Nucleus accumbens (tissue), 56 donors: ENCODE measurements around the gene ZBTB4.
"Not testable (repeated sequence)": the region's sequence is repeated elsewhere in the genome, so short reads cannot be mapped to it uniquely, and the experiment has no call there.

ENCODE experiments used
- DNase-seq, 56 donors: peaks; one replicate each; lab custom pipeline; 2025; lab: John Stamatoyannopoulos, UW

ZBTB4 gene

DNA sequence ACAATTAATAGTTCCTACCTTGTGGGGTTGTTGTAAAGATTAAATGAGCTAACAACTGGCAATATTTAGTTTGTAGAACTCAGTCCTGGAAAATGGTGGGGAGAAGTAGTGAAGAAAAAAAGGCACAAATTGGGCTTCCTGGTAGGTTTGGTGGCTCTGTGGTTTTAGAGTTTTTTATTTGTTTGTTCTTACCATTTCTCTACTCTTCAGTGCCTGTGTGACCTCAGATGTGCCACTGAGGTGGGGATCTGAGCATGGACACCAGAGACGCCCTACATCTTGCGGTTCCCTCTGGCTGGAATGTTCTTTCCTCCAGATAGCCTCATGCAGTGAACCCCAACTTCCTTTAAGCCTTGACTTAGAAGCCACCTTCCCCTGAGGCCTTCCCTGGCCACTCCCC lies 7.7 kb downstream of the ZBTB4 start:
- no peak for DNase-seq

DNA sequence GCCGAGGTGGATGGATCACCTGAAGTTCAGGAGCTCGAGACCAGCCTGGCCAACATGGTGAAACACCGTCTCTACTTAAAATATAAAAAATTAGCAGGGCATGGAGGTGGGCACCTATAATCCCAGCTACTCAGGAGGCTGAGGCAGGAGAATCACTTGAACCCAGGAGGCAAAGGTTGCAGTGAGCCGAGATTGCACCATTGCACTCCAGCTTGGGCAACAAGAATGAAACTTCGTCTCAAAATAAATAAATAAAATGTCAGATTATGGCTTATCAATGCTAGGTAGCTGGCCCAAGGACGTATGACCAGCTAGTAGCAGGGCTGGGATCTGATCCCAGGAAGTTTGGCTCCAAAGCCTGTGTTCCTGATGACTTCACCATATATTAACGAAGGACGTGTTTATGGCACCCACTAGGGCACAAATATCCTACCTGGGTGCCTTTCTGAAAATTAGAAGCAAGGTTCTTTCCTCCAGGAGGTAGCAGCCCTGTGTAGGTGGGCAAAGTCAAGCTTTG lies 8.9 kb downstream of the ZBTB4 start:
- DNase-seq: not testable (repeated sequence)

DNA sequence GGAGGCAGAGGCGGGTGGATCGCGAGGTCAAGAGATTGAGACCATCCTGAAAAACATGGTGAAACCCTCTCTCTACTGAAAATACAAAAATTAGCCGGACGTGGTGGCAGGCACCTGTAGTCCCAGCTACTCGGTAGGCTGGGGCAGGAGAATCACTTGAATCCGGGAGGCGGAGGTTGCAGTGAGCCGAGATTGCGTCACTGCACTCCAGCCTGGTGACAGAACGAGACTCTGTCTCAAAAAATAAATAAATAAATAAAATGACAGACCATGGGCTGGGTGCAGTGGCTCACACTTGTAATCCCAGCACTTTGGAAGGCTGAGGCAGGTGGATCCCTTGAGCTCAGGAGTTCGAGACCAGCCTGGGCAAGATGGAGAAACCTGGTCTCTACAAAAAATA lies 9.6 kb downstream of the ZBTB4 start:
- not testable (repeated sequence) for DNase-seq

DNA sequence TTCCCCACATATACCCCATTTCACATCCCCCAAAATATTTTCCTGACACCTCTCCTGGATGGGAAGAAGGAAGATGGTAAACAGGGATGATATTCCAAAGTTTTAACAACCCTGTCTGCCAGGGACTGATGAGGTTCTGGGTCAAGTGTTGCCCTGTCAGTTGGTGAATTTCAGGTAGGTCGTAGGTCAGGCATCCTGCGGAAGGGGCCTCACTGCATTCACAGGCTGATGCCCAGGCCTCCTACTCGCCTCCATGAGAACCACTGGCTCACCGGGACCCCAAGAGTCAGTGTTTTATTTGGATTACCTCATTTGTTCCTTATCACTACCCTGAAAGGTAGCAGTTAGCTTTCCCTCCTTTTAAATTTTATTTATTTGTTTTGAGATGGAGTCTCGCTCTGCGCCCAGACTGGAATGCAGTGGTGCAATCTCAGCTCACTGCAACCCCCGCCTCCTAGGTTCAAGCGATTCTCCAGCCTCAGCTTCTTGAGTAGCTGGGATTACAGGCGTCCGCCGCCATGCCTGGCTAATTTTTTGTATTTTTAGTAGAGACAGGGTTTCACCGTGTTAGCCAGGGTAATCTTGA lies 10.5 kb downstream of the ZBTB4 start:
- no peak for DNase-seq

DNA sequence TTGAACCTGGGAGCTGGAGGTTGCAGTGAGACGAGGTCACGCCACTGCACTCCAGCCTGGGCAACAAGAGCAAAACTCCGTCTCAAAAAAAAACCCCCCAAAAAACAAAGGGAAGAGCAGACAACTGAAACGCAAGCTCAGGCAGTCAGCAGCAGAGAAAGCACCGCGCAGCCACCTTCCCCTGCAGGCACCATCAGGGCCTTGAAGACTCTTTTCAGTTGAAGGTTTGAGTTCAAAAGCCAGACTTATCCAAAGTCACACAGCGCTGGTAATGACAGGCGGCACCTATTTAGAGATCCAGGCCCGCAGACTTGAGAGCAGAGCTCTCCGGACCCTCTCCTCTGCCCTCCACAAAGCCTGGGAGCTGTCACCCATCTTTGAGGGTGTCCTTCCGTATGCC lies 11.1 kb downstream of the ZBTB4 start:
- DNase-seq: no peak

DNA sequence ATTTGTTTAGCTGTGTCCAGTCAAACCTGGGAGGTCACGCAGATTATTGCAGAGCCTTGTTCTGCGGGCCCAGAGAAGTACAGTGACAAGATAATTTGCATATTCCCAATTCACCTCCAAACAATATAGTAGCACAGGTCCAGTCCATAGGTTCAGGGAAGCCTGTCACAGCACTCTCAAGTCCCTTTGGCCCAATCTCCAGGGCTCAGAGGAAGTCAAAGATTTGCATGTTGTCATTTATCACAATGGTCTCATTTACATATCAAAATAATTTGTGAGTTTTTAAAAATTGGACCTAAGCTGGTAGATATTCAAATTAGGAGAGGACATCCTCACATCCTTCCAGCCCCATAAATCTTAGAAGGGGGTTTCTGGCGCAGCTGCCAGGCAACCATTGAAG lies 11.9 kb downstream of the ZBTB4 start:
- DNase-seq: no peak

DNA sequence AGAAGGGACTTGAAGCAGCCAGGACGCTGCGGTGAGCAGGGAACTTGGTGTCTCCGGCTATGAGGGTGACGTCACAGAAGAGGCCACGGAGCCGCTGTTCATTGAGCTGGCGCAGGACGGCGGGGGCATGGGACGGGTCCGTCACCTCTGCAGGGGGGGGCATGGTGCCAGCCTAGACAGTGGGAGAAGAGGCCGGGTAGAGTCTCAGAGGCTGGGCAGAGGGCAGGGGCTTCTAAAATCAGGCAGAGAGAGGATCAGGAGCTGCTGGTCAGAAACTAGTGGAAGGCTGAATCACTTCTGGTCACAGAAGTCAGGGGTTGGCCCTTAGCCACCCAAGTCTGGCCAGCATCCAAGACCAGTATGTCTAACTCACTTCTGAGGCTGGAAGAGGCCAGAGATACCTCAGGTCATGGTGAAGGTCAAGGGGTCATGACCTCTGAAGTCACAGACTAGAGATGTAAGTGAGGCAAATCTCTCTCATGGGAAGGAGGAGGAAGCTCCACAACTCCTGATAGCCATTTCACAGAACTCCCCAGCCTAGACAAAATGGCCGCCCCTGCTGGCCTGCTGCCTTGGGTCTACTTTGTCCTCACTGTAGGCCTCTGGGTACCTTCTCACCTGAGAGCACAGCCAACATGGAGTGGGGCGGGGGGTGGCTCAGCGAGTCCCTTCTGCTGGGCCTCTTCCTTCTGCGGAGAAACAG lies 12.6 kb downstream of the ZBTB4 start:
- DNase-seq: peak in 9 of 56 donors; percentile 7 to 78 (median 36)

DNA sequence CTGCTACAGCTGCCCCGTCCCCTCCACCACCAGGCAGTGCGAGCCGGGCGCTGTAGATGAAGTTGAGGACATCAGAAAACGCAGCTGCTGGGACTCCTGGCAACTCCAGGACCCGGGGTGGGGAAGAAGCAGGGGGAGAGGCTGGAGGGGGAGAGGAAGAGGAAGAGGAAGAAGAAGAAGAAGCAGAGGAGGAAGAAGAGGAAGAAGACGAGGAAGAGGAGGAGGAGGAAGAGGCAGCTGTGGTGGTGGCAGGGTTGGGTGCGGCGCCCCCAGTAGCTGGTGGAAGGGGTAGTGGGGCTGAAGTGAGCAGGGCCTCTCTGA lies 13.2 kb downstream of the ZBTB4 start:
- no peak for DNase-seq

DNA sequence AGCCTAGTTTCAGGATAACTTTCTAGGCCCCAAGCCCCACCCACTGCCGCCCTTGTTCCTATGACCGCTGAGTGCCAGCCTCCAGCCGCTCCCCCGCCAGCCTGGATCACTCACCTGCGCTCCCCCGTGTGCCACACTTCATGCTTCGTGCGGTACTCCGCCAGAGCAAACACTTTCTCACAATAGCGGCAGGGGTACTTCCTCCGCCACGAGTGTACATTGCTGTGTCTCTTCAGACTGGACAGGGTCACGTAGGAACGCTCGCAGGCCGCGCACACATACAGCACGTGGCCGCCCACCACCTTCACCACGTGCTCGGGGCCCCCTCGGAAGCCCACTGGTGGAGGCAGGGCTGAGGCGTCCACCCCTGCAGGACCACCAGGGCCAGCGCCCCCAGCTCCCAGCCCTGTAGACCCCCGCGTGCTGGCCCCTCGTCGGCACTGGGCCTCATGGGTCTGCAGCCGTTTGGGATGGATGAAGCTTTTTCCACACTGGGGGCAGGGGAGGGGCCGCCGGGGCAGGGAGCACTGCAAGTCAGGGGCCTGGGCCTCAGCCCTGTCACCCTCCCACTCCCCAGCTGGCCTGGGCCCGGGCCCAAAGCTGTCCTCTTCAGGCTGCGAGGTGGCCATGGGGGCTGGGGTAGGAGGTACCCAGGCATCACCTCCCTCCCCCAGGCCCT lies 13.7 kb downstream of the ZBTB4 start:
- DNase-seq: no peak

DNA sequence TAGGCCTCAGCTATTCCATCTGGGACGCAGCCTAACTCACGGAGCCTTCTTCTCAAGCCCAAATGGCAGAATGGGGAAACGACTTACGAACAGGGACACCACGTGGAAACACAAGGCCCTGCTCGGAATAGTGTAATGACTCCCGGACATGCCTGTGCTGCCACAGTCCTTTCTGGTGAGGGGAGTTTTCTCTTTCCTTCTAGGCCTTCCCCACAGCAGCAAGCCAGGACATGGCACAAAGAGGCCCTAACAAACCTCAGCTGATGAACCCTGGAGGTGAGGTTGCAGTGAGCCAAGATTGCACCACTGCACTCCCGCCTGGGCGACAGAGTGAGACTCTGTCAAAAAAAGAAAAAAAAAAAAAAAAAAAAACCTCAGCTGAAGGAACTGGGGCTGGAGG lies 15.3 kb downstream of the ZBTB4 start:
- no peak for DNase-seq

DNA sequence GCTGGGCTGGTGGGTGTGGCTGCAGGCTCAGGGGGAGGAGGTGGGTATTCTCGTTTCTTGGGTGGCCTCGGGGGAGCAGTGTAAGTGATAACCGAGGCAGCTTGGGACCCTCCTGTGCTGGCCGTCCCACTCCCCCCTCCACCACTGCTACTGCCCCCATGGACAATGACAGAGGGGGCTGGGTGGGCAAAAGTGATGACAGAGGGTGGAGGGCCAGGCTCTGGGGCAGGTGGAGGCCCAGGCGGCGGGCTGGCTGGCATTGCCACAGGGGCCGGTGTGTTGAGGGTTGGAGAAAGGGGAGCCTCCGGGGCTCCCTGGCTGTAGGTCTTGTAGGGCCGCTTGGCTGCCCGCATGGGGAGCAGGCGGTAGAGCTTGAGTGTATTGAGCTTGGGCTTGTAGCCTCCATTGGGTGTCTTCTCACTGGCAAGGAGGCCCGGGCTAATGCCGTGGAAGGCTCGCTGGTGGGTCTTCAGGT lies 16.0 kb downstream of the ZBTB4 start:
- no peak for DNase-seq

DNA sequence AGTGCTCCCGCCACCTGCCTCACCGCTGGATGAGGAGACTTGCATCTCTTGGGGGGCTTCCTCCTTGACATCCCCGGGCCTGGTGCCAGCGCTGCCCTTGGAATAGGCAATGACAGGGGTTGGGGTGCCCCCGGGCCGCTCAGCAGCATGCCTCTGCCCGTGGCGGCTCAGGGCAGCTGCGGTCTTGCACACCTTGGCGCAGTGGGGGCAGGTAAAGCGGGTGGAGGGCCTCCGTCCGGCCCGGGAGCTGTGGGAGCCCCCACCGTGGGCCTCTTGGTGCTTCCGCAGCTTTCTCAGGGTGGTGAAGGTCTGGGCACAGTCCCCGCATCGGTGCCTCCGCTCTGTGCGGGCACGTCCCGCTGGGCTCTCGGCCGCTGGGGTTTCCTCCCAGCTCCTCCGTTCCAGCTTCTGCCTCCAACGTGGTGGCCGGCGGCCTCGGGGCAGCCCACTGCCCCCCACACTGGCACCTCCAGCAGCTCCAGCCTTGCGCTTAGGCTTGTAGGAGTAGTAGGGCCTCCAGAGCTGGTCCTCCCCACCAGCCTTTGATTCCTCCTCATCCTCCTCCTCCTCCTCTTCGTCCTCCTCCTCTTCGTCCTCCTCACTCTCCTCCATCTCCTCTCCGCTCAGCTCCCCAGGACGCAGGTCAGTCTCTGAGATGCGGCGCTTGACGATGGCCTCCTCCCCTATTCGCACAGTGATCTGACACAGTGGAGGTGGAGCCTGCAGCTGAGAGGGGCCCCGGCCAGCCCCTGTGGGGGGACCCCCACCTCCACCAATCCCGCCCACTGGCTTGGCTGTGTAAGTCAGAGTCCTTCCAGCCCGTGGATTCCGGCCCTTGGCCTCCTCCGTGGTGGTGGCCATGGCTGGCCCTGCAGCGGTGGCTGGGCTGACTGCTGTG lies 16.7 kb downstream of the ZBTB4 start:
- DNase-seq: no peak

DNA sequence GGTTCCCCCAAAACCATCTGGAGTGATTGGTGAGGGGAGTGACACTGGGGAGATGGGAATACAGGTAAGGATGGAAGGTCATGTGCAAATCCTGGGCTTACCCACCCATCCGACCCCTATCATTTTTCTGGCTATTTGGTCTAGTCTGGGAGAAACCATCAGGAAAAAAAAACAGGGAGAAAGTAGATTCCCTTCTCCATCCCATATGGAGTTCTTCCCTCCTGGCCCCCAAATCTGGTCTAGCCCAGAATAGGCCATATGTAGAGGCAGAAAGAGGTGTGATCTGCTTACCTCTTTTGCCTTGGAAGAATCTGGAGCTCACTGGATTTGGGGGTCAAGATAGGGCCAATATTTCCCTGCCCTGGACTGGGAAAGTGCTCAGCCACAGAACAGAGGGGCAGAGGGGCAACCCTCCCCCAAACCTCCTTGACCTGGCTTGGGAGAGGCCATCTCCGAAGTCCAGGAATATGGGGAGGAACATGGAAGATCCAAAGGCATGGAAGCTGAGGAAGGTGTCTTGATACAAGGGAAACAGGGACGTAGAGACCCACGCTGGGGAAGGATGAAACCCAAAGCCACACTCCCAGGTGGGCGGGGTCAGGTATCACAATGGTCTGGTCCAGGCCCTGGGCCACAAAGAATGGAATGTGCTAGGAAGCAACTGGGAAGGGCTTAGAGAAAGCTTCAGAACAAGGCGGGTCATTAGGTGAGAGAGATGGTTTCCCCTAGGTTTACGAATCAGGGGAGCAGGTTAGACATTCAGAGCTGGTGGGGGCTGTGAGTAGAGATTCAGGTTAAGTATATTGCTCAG lies 18.4 kb downstream of the ZBTB4 start:
- no peak for DNase-seq

DNA sequence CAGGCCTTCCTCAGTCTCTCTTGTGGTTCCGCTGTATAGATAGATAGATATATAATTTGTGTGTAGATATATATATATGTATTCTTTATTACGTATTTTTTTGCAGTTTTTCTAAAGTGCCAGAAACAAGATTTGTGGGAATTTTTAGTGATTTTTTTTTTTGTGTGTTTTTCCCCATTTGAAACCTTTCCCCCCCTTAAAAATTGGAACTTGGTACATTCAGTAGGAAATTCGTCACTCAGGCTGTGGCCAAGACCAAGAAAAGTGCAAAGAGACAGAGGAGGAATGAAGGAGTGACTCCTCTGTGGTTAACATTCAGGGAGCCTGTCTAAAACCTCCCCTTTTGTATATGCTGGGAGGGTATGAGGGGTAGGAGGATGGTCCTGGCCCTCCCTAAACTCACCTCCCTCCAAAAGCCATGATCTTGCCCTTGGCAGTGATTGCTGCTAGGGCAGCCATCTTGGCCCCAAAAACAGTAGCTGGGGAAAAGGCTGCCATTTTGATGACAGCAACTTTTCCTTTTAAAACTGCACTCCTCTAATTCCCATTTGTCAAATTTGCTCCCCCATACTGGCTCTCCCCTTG lies 19.4 kb downstream of the ZBTB4 start:
- DNase-seq: no peak

DNA sequence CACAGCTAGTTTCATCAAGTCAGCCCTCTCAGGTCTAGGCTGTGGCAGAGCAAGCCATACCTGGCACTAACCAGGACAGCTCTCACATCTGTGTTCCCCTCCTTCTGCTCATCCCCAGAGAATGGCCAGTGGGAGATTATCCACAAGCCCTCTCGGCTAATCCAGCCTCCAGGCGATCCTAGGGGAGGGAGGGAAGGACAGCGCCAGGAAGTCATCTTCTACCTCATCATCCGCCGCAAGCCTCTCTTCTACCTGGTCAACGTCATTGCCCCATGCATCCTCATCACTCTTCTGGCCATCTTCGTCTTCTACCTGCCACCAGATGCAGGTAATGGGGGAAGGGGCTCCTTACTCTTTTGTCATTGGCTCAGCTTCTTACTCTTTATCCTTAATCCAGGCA lies 31.0 kb downstream of the ZBTB4 start:
- no peak for DNase-seq

DNA sequence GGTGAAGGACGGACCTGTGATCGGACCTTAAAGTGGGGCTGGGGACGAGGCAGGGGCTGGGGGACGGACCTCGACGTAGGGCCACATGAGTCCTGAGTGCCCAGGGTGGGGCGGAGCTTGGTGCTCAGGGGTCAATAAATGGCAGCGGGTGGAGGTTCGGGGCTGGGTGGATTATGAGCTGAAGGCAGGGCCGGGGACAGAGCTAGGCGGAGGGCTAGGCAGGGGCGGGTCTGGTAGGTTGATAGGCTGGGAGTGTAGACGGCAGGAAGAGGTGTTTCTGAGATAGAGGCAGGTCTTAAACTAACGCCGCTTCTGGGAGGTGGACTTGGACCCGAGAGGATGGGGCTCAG lies 33.8 kb downstream of the ZBTB4 start:
- DNase-seq: no peak

DNA sequence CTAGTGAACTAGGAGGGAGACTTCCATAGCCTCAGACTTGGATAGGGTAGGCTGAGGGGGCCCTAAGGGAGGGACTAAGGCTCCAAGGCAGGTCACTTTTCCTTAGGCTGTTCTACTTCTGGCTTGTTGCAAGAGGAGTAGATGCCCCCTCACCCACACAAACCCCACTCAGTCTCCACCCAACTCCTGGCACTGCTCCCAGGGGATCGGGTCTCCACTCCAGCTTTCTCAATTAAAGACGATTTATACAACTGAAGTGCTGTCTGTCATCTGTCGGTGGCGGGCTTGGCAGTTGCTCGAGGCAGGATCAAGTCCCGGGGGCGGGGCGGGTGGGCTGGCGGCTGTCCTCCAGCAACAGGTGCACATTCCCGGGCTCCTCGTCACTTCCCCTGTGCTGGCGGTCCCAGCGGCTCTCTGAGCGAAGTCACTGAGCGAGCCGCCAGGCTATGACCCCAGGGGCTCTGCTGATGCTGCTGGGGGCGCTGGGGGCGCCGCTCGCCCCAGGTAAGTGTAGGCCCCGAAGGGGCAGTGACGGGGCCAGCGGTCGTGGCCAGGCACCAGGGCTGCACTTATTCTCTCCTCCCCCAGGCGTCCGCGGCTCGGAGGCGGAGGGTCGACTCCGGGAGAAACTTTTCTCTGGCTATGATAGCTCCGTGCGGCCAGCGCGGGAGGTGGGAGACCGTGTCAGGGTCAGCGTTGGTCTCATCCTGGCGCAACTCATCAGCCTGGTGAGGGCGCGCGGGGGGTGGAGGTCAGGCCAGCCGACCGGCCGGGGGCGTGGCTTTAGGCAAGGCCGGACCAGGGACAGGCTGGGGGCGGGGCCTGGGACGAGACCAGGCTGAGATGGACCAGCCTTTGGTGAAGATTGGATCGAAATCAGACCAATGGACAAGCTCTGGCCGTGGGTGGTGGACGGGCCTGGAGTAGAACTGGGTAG lies 34.5 kb downstream of the ZBTB4 start, which contains the start of gene CHRNB1:
CHRNB1 (plus strand) TSS at position 380 of the 937 bp plus-strand sequence; CDS start at position 447, 67 bp downstream.
- DNase-seq: peak in 46 of 56 donors; percentile 23 to 85 (median 55)
